ENCODE data around the gene BTF3L4.

DNA sequence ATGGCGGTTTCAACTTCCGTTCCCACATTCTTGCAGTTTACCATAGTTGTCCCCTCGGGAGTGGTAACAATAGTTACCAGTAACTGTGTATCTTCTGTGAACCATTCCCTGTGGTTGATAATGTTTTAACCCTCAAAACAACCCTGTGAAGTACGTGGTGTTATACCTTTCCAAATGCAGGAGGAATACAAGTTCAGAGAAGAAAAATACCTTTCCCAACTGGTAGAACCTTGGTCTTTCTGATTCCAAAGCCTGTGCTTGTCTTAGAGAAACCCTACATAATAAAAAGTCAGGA, 789 bp downstream of the BTF3L4 start:
- TF ChIP-seq, protein P1, sequence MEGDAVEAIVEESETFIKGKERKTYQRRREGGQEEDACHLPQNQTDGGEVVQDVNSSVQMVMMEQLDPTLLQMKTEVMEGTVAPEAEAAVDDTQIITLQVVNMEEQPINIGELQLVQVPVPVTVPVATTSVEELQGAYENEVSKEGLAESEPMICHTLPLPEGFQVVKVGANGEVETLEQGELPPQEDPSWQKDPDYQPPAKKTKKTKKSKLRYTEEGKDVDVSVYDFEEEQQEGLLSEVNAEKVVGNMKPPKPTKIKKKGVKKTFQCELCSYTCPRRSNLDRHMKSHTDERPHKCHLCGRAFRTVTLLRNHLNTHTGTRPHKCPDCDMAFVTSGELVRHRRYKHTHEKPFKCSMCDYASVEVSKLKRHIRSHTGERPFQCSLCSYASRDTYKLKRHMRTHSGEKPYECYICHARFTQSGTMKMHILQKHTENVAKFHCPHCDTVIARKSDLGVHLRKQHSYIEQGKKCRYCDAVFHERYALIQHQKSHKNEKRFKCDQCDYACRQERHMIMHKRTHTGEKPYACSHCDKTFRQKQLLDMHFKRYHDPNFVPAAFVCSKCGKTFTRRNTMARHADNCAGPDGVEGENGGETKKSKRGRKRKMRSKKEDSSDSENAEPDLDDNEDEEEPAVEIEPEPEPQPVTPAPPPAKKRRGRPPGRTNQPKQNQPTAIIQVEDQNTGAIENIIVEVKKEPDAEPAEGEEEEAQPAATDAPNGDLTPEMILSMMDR (IDR thresholded peaks at IDR 0.05; ENCODE audit: poor library complexity), result no peak
- TF ChIP-seq EZH2phosphoT487 (IDR thresholded peaks at IDR 0.05; ENCODE audit: low read depth, severe bottlenecking, unreplicated experiment), result no peak

All from hepatocyte (in vitro differentiated cells).